HG02852 (cell line): ENCODE results near the gene GRM7.
A peak's percentile ranks its signal among the peaks of the same experiment; 100 is the strongest.

Source experiments
- ATAC-seq: cut with Tn5 transposase; IDR thresholded peaks from one replicate; pipeline ENCODE4 v1.9.1; 2021; ENCODE audit warnings: mild to moderate bottlenecking, moderate library complexity; ENCODE audit not compliant: unreplicated experiment

The GRM7 gene

DNA sequence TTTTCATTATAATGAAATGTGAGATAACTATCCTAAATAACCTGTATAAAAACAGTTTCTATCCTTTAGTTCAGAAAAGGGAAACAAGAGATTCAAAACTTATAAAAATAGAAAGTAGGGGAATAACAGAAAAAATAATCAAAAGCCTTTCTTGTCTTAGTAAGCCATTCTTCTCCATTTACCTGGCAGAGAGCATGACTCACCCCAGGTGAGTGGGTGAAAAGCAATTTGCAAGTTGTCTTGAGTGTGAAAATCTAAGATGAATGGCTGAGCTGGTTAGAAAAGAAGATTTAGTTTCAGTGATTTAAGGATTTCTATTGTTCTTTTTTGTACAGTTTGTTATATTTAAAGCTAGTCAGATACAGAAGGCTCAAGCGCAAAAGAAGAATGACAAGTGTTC lies 702.0 kb downstream of the GRM7 start:
- no peak for ATAC-seq

DNA sequence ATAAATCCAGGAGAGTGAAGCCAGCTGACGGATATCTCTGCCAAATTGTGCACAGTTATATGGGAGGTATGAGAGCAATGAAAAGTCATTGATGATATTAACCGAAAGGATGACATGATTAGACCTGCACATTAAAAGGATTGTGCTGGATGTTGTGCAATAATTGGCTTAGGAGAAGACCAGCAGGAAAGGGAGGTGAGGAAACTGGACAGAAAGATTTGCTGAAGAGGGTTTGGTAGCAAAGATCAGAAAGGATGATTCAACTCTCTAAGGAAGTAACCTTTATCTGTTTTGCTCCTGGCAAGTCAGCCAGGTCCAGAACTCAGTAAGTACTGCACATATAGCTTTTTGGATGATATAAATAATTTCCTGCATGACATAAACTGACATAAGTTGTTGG lies 704.7 kb downstream of the GRM7 start:
- no peak for ATAC-seq

DNA sequence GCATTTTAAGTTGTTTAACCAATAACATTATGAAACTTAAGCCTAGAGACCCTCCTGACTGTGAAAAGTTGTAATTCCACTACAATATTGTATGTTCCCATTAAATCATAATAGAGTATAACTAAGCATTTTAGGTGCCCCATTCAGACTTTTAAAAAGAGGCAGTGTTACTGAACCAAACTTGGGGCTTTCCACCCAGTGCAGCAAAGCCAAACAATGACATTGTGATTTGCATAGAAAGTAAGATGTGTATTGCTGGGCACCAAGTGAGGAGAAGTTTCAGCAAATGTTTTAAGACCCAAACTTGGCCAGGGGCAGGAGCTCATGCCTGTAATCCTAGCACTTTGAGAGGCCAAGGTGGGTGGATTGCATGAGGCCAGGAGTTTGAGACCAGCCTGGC lies 706.2 kb downstream of the GRM7 start:
- peak; percentile 78 for ATAC-seq

DNA sequence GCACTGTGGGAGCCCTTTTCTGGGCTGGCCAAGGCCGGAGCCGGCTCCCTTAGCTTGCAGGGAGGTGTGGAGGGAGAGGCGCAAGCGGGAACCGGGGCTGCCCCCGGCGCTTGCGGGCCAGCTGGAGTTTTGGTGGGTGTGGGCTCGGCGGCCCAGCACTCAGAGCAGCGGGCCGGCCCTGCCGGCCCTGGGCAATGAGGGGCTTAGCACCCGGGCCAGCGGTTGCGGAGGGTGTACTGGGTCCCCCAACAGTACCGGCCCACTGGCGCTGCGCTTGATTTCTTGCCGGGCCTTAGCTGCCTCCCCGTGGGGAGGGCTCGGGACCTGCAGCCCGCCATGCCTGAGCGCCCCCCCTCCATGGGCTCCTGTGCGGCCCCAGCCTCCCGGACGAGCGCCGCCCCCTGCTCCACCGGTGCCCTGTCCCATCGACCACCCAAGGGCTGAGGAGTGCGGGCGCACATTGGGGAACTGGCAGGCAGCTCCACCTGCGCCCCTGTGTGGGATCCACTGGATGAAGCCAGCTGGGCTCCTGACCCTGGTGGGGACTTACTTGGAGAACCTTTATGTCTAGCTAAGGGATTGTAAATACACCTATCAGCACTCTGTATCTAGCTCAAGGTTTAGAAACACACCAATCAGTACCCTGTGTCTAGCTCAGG lies 707.7 kb downstream of the GRM7 start:
- ATAC-seq, result no peak

DNA sequence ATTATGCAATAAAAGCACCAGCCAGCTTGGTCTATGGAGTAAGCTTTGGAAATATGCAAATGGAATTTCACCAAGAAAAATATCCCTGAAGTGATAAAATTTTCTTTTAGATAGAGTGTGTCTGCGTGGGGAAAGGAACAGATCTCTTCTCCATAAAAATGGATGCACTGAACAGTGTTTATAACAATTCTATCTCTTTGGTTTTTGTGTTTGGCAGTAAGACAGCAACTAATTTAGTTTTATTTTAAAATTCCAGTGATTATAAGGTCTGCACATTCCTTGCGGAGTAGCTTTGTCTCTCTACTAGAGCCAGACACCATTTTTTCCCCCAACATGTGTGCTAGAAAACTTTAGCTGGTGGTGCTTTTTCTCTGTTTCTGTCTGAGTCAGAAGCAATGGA lies 712.4 kb downstream of the GRM7 start:
- ATAC-seq, result no peak

DNA sequence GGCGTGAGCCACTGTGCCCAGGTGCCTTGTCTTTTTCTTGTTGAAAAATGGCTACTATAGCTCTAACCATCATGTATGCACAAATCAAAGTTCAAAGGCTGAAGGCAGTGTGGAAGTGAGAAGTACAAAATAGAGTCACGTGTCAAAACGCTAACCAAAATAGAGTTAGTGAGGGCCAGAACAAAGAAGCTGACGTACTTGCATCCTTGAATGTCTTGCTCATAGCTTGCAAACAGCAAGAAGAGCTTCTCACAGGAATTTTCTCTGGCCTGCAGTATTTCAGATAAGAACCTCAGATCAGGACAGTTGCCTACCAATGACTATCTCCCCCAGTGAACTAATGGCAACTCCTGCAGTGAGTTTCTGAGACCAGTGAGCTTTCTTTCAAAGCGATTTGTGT lies 713.5 kb downstream of the GRM7 start:
- no peak for ATAC-seq

DNA sequence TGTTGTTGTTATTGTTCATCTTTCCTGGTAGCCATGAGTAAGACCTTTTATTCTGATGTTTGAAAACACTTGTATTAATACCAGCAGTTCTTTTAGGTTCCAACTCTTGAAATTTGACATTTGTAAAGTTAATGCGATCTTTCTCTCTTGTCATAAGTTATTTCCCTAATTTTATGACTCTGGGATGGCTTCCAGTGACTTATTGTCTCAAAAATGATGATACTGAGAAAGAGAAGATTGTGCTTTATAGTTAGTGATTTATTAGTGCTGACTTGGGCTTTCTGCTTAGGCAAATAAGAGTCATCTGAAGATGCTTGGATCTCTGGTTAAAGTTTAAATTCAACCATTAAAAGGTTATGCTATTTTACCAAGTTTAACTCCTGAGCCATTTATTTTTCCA lies 715.2 kb downstream of the GRM7 start:
- ATAC-seq, result no peak

DNA sequence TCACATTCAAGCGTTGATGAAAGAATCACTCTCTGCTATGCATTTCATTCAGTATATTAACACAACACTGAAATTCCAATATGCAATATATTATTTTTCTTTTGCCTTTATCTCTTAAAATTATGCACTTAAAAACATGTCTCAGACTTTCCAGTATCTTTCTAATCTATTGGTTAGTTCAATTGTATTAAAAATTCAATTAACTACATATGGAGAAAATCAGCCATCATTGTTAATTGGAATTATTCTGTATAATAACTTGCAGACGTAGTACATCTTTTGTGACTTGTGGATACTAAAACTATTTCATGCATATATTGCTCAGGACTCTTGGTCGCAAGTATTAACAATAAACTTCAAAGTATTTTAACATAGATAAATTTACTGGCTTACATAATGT lies 715.6 kb downstream of the GRM7 start:
- ATAC-seq, result no peak

DNA sequence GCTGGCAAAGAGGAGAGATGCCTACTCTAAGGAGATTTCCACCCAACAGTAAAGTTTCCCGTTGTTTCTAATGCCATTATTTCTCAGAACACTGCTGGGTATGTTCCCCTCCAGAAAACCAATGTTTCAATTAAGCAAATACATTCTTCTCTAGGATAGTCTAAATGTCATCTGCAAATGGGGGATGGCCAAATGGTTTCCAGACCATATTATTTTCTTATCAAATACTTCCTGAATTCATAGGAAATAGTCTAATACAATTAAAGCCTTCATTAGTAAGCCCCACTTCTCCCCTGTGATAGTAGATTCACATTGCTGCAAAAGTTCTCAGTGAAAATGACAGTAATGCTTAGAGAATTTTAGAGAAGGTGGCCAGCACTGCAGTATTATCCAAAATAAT lies 716.6 kb downstream of the GRM7 start:
- no peak for ATAC-seq

DNA sequence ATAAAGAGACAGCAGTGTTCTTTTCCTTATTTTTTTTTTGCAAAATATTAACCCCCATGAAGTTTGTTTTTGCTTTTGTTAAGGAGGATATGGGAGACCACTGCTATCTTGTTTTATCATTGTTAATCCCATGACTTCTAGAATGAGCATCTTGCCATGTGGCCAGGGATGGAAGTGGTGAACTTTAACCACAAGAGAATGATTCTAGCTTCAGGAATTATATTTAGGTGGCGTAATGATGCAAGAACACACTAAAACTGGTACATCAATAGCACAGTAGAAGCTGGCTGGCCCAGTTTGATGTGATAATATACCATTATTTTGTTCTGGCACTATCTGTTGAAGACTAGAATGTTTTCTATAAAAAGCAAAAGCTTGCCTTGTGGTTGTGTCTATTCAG lies 720.9 kb downstream of the GRM7 start:
- ATAC-seq, result no peak

DNA sequence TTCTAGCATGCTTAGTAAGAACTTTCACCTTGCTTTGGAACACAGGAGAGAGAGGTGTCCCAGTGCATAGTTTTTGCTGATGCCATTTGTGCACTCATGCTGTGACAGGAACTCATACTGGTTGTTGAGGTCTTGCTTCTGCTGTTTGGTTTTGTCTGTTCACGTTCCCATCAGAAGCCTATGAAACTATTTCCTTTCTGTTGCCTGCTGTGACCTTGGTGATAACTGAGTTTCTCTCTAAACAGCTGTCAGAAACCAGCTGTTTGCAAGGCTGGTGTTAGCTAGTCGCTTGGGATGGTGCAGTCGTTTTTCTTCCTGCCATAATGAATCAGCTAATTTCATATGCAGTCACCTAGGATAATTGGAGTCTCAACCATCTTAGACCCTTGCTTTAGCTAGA lies 724.1 kb downstream of the GRM7 start:
- no peak for ATAC-seq

DNA sequence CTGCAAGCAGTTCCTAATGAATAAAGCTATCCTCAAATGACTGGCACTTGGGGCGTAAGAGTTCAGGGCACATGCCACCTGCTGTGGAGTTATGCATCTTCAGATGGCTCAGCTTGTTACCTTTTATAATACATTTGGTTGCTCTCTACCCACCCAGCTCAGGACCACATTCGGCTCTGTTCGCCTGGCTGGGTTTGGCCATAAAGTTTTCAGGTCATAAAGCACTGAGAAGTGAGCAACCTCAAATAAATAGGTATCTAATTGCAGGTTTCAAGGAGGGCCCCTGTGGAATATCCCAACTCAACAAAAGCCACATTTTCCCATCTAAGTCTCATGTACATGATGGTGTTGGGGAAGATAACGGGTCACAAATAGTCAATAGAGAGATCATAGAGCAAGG lies 727.3 kb downstream of the GRM7 start:
- no peak for ATAC-seq

DNA sequence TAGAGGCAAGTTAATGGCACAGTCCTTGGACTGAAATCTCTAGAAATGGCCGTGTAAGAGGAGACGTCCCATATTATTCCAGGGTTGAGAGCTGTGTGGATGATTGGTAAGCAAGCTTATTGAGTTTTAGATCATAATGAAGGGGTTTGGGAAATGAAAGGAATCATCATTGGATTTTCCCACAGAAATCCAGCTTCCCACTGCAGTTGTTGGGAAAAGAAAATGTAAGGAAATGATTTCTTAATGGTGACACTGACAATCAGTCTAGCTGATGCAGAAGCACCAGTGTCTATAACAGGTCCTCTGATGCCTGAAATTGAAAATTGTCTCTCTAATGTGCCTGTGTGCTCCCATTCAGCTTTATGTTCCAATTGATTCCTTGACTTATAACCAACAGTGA lies 728.6 kb downstream of the GRM7 start:
- no peak for ATAC-seq

DNA sequence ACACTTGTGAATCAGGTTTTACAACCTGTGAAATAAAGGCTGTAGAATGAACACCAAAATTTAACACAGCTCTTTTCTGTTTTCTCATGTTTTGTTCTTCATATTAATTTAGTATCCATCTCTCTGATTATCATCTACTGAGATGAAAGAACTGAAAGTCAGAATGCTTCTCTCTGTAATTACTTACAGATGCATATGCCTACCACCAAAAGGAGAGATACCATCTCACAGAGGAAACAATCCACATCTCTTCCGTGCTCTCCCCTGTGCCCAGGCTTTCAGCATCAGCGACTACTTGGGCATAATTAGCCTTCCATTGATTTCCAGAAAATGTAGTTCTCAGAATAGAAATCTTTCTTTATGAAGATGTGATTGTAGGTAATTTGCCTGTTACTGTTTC lies 741.4 kb downstream of the GRM7 start:
- ATAC-seq, result no peak

DNA sequence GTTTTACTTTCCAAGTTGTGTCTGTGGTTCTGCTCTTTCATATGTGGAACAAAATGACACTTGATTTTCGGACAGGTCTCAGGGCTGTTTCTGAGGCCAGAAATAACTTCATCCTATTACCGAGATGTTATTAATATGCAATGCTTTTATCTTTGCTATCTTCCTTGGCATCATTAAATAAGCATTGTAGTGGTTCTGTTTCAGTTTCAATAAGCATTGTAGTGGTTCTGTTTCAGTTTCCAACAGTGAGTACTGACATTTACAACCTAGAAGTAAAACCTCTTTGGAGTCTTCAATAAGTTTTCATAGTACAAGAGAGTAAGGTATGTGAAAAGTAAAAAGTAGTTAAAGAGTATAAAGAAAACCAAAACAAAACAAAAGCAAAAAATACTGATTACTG lies 746.2 kb downstream of the GRM7 start:
- no peak for ATAC-seq

DNA sequence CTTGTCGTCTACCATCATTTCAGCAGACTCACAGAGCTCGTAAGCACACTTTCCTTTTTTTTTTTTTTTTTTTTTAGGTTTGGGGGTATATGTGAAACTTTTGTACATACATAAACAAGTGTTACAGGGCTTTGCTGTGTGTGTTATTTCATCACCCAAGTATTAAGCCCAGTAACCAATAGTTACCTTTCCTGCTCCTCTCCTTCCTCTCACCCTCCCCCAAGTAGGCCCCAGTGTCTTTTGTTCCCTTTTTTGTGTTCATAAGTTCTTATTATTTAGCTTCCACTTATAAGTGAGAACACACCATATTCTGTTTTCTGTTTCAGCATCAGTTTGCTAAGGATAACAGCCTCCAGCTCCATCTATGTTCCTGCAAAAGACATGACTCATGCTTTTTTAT lies 746.8 kb downstream of the GRM7 start:
- ATAC-seq, result no peak

DNA sequence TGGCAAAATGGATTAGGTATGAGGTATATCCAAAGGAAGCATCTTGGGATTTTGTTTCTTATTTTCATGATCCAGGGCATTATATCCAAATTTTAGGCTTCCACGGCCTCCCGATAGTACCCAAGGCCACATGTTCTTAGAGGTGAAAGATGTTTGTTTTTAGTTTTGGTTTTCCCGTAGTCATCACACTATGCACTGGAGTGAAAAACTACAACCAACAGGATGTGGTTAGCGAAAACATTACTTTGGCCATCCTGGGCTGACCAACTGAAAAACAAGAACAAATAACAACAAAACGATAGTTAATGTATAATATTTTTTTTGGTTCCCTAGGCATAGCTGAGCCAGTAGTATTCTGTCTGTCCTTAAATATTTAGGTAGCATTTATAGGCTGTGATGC lies 749.7 kb downstream of the GRM7 start:
- ATAC-seq, result no peak

DNA sequence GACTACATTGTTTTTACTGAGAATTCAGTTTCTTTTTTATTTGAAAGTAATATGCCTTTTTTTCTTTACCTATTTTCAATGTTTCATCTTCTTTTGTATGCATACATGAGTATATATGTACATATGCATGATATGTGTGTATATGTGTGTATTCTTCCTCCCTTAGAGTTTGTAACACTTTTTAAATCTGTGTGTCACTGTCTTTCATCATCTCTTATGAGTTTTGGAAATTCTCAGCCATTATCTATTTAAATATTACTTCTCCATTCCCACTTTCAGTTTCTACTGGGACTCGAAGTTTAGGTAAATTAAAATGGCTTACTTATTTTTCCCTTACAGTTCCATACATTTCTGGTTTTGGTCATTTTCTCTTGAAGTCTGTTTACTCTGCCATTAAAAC lies 754.1 kb downstream of the GRM7 start:
- no peak for ATAC-seq

DNA sequence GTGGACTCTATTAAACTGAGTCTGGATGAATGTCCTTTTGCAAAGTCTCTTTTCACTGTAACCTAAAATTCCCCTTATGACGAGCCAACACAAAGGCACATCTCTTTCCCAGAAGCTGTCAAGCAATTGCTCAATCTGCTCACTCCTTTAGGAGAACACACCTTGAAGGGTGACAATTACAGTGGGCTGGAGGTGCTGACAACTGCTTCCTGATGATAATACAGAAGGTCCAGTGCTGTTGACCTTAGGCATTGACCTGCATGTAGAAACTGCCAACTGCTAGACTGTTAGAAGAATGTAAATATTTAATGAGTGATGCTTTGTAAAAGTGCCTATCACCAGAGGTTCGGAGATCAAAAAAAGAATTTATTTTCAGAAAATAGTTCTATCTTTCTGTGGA lies 757.7 kb downstream of the GRM7 start:
- no peak for ATAC-seq

DNA sequence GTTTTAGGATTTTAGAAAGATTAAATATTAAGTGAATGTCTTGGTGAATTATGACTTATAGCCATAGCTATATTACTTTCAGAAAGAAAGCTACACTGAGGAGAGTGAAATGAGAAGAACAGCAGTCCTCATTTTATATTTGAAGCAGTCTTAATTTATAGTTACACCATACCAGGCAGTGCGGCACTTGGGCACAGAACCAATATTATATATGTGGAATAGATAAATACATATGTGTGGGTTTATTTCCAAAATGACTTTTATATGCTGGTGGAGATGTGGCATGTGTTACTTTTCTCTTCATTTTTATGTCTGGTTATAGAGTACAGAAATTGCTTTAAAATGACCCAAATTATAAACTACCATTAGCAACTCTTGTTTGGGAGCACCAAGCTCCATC lies 759.5 kb downstream of the GRM7 start:
- ATAC-seq, result no peak

DNA sequence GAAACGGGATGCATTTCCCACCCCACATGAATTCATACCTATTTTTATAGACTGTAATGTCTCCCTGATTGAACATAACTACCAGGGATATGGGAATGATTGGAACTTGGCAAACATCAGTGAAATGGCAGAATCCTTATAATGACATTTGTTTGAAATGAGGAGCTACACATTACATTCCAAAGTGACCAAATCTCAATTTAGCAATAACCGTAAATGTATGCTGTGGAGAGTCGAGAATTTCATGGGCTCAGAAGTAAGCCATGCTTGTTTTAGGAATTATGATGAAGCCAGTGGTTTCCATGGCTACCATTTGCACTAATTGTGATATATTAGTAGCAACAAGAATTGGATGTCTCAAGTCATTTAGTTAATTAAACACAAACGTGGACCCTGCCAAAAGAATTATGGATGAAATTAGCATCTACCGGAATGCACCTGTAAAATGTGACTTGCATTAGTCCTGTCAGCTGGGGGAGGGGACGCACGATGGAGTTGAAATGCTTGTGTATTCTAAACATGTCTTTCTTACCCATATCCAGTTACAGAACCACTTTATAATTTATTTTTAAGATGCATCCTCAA lies 760.2 kb downstream of the GRM7 start:
- ATAC-seq, result no peak

DNA sequence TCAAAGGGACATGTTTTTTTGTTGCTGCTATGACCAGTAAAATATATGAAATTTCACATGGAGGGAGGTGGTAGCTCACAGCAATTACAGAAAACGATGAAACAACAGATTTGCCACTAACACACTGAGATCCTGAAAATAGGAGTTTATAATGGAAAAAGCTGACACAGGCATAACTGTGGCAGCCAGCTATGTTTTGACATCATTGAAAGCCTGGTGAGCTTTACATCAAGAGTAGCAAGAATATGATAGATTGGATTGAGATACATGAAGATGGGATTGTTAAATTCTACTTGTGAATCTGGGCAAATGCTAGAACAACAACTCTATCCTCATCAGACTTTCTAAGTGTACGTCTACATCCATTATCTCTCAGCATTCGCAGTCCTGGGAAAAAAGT lies 760.7 kb downstream of the GRM7 start:
- no peak for ATAC-seq

DNA sequence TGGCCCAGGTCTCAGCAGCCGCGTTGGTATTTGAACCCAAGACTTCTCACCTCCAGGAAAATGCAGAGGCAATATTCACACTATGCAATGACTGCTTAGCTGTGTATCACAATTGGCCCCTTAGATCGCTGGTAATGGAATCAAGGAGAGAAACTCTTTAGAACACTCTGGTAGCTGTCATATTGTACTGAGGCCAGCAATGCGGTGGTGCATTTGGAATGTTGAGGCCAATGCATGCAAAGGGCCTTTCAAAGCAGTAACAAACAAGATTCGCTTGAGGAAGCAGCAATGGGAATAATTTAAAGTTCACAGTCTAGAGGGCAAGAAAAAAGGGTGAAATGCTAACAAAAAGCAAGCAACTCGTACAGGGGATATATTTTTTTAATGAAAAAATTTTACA lies 764.1 kb downstream of the GRM7 start:
- no peak for ATAC-seq
